EL (cell line): ENCODE measurements around the gene LGMN.
"Not testable (repeated sequence)": the region's sequence is repeated elsewhere in the genome, so short reads cannot be mapped to it uniquely, and the experiment has no call there.

Experiments used
- DNase-seq: peaks from one replicate; pipeline ENCODE4 v3.0.0-alpha.2; 2016

LGMN gene

GRCh38 chr14:92759679-92760523, 11.5 kb upstream of the LGMN start:
- DNase-seq: no peak

GRCh38 chr14:92759300-92759678, 10.9 kb upstream of the LGMN start:
- peak; percentile 33 for DNase-seq

- DNase-seq: no peak
Observed at GRCh38 chr14:92756446-92756845, 8.0 kb upstream of the LGMN start.

DNA sequence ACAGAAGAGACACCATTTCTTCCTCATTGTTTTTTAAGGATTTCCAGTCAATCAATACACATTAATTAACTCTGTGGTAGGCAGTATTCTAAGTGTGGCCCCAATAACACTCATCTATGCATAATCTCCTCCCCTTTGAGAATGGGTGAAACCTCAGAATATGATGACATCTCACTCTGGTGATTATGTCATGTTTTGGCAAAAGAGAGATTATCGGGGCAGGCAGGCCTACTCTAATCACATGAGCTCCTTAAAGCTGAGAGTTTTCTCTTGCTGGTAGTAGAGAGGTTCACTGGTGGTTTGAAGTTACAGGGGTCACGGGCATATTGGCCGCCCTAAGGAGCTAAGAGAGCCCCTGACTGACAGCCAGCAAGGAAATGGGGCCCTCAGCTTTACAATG, 7.1 kb upstream of the LGMN start:
- no peak for DNase-seq

GRCh38 chr14:92754966-92755365, 6.5 kb upstream of the LGMN start:
- no peak for DNase-seq

DNA sequence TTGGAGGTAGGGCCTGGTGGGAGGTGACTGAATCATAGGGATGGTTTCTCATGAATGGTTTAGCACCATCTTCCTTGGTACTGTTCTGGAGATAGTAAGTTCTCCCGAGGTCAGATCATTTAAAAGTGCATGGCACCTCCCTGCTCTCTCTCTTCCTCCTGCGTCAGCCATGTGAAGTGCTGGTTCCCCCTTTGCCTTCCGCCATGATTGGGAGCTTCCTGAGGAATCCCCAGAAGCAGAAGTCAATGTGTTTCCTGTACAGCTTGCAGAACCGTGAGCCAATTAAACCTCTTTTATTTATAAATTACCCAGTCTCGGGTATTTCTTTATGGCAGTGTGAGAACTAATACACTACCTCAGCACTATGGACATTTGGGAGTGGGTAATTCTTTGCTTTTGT, 4.8 kb upstream of the LGMN start:
- no peak for DNase-seq

- DNase-seq: no peak
Observed at GRCh38 chr14:92751819-92752218, 3.4 kb upstream of the LGMN start.

- no peak for DNase-seq
Observed at GRCh38 chr14:92750994-92751400, 2.6 kb upstream of the LGMN start.

- not testable (repeated sequence) for DNase-seq
Observed at GRCh38 chr14:92750222-92750728, 1.8 kb upstream of the LGMN start.

DNA sequence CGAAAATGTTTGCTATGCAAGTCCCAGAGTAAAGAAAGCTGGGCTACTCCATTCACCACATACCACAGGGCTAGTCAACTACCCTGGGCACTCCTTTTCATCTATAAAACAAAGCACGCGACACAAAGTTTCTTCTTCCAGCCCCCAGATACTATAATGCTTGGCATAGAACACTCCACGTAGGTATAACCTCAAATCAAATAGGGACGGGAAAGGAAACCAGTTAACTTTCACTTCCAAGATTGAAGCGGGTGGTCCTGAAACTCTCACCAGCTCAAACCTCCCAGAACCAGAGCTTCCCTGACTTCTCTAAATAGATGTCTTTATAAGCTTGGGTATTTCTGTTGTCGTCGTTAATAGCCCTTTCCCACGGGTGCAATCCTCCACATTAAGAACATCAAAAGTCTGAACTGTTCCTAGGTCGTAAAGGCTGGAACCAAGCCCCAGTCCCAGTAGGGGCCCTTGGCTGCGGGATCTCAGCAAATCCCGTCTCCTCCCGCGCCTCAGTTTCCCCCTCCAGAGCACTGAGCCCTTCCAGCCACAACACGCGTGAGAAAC, 647 bp downstream of the LGMN start:
- DNase-seq: peak; percentile 29

DNA sequence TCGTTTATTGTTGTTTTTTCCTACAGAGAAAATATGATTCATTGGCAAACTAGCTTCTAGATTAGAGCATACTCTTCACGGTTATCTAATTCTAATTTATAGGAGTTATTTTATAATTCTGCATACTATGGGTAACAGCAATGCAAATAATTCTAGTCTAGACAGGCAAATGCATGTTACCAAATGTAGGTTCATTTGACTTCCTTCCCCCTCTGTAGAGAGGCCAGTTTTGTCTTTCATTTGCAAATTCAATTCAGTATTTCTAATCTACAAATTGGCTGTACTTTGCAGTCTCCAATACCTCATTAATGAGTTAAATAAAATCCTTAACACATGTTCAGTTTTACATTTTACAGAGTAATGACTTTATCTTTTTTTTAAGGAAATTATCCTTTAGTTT, 4.2 kb downstream of the LGMN start:
- DNase-seq: no peak

DNA sequence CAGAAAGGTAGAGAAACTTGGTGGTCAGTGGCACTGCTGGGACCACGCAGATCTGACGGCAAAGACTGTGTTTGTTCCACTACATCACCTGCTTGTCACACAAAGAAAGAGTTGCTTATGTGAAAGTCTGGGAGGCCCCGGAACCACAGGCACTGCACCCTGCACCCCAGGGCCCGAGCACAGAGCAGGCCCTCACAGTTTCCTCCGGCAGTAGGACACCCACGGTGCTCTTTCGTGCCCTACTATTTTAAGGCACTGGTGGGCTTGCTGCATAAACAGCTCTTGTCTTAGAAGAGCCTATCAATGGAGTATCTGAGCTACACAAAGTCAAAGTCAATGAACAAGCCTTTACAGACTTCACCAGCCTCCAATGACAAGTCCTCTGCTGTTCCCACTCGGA, 8.0 kb downstream of the LGMN start:
- no peak for DNase-seq

GRCh38 chr14:92737619-92738188, 10.7 kb downstream of the LGMN start:
- no peak for DNase-seq

DNA sequence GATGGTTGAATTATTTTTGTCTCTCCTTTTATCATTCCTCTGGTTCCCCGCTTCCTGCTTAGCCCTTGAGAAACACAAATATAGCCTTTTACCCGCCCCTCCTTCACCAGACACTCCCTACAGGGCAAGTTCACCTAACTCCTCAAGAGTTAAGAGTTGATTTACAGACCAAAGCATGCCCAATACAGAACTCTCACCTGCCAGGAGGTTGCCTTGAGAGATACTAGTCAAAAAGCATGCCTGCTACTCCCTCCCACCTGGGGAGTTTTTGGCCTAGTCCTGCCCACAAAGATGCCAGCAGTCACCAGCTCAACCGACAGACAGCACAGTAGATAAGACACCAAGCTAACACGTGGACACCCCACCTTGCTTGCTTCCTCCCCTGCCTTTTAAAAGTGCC, 11.2 kb downstream of the LGMN start:
- no peak for DNase-seq

DNA sequence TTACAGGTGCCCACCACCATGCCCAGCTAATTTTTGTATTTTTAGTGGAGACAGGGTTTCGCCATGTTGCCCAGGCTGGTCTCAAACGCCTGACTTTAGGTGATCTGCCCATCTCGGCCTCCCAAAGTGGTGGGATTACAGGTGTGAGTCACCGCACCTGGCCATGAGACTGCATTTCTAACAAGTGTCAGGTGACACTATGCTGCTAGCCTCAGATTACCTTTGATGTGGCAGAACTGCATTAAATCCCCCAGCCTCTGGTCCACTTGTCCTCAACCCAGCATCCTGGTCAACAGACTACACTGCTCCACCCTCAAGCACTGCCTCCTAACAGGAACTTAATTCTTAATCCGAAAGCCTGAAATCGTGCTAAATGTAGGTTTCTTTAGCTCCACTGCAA, 13.1 kb downstream of the LGMN start:
- no peak for DNase-seq

DNA sequence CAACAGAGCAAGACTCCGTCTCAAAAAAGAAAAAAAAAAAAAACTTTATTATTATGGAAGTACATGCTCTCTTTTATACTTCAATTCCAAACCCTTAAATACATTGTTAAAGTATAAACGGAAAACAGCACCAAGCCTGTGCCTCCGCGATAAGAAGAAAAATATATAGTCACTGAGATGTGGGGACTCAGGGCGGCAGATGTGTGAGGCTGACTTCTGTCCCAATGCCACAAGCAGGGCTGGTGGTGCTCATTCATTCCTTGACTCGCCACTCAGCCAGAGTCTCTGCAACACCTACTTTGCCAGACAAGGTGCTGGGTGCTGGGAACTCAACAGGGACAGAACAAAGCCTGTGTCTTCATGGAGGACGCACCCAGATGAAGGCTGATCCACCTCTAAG, 13.8 kb downstream of the LGMN start:
- DNase-seq: no peak

GRCh38 chr14:92733007-92733406, 15.4 kb downstream of the LGMN start:
- DNase-seq: no peak

GRCh38 chr14:92731622-92732115, 16.8 kb downstream of the LGMN start:
- DNase-seq: no peak

GRCh38 chr14:92729634-92730358, 18.6 kb downstream of the LGMN start:
- peak; percentile 84 for DNase-seq

DNA sequence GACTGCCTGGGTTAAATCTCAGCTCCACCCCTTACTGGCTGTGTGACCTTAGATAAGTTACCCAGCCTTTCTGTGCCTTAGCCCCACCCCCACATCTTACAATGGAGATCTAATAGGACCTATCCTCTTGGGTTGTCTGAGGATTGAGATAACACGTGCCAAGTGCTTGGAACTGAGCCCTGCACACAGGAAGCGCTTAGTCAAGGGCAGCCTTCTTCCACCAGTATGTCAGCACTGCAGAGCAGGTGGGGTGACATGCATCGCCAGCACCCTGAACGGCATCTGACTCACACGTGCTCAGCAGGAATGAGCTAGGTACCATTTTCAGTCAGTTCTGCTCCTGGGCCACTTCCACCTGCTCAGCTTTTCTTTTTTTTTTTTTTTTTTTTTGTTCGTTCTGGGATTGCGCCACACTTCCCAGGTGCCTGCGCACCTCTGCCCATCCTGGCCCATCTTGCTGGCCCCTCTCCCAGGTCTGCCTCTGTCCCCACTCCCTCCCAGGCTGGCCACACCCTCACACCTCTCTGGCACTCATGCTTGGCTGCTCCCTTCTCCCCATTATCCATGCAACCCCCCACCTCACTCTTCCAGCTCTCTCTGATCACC, 19.6 kb downstream of the LGMN start:
- DNase-seq: peak; percentile 31

DNA sequence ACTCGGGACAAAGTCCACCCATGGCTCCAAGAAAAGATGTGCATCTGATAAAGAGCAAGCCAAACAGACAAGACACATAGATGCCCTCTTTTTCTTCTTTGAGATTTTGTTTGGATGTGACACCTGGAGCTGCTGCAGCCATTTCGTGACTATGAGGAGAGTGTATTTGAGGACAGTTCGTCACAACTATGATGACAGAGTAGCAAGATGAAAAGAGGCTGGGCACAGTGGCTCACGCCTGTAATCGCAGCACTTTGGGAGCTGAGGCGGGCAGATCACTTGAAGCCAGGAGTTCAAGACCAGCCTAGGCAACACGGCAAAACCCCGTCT, 21.5 kb downstream of the LGMN start:
- no peak for DNase-seq

GRCh38 chr14:92726135-92726932, 22.1 kb downstream of the LGMN start:
- peak; percentile 91 for DNase-seq
